SU-DHL-6 (cell line): ENCODE data around the gene FGFRL1.

Source experiments
- H2AFZ ChIP-seq: fragments of 200-600 bp; sonication (generic); 2 replicates; pipeline ENCODE4 v1.6.1; 2014; ENCODE audit warnings: low read depth, mild to moderate bottlenecking, moderate library complexity, mixed read lengths, antibody characterized with exemption, low read length; ENCODE audit not compliant: severe bottlenecking
- H3F3A ChIP-seq: fragments of 200-600 bp; shearing (Covaris generic); 2 replicates; pipeline ENCODE4 v1.6.0; 2016; ENCODE audit warnings: antibody characterized with exemption, mild to moderate bottlenecking; ENCODE audit not compliant: insufficient read depth
- H3K27ac ChIP-seq: fragments of 200-600 bp; sonication (generic); 2 replicates; pipeline ENCODE4 v1.5.1; 2016; ENCODE audit warnings: low read depth, mild to moderate bottlenecking, low read length, moderate library complexity, mixed read lengths
- H3K27me3 ChIP-seq: fragments of 200-600 bp; sonication (generic), shearing (Covaris generic); 2 replicates; pipeline ENCODE4 v1.6.0; 2014; ENCODE audit warnings: mild to moderate bottlenecking, low read length
- H3K36me3 ChIP-seq: fragments of 200-600 bp; sonication (generic); 2 replicates; pipeline ENCODE4 v1.6.1; 2014; ENCODE audit warnings: mild to moderate bottlenecking, low read length, mixed read lengths
- H3K4me2 ChIP-seq: fragments of 300-600, 200-600 bp; shearing (Covaris generic), sonication (generic); 2 replicates; pipeline ENCODE4 v1.6.0; 2014; ENCODE audit warnings: low read length, low read depth, mild to moderate bottlenecking; ENCODE audit not compliant: poor library complexity, severe bottlenecking
- H3K4me3 ChIP-seq: fragments of 200-600 bp; sonication (generic); 2 replicates; pipeline ENCODE4 v1.5.1; 2014; ENCODE audit warnings: antibody characterized with exemption, low read length, mild to moderate bottlenecking, mixed read lengths; ENCODE audit not compliant: insufficient read depth, poor library complexity, severe bottlenecking
- H3K79me2 ChIP-seq: fragments of 200-600 bp; sonication (generic); 2 replicates; pipeline ENCODE4 v1.6.1; 2014; ENCODE audit warnings: mild to moderate bottlenecking, low read length, moderate library complexity; ENCODE audit not compliant: insufficient read depth
- H3K9ac ChIP-seq: fragments of 200-600 bp; sonication (generic); 2 replicates; pipeline ENCODE4 v1.7.0; 2014; ENCODE audit warnings: mild to moderate bottlenecking, low read length
- H3K9me2 ChIP-seq: fragments of 200-600 bp; sonication (generic); replicated peaks from 2 replicates; pipeline ENCODE4 v1.6.1; 2014; ENCODE audit warnings: low read length; ENCODE audit not compliant: insufficient read depth
- H3K9me3 ChIP-seq: fragments of 200-600 bp; sonication (generic); 2 replicates; pipeline ENCODE4 v1.6.1; 2014; ENCODE audit warnings: low read length, mixed read lengths; ENCODE audit not compliant: insufficient read depth
- H4K20me1 ChIP-seq: fragments of 200-600 bp; sonication (generic); 2 replicates; pipeline ENCODE4 v1.6.1; 2014; ENCODE audit warnings: low read depth, mild to moderate bottlenecking, antibody characterized with exemption, low read length, moderate library complexity, mixed read lengths
- EZH2phosphoT487 ChIP-seq: fragments of 200-600 bp; sonication (generic), shearing (Covaris generic); conservative IDR thresholded peaks from 2 replicates; pipeline ENCODE4 v1.6.1; 2018; ENCODE audit warnings: mild to moderate bottlenecking, antibody characterized with exemption, low read length, moderate library complexity, mixed read lengths
- TF ChIP-seq, protein P1 (sequence below): fragments of 200-600 bp; sonication (generic); IDR thresholded peaks from one replicate; pipeline ENCODE4 v1.5.1; 2017; ENCODE audit warnings: antibody characterized with exemption, mild to moderate bottlenecking, low read length, moderate library complexity; ENCODE audit not compliant: insufficient read depth, poor library complexity, severe bottlenecking

Gene FGFRL1

DNA sequence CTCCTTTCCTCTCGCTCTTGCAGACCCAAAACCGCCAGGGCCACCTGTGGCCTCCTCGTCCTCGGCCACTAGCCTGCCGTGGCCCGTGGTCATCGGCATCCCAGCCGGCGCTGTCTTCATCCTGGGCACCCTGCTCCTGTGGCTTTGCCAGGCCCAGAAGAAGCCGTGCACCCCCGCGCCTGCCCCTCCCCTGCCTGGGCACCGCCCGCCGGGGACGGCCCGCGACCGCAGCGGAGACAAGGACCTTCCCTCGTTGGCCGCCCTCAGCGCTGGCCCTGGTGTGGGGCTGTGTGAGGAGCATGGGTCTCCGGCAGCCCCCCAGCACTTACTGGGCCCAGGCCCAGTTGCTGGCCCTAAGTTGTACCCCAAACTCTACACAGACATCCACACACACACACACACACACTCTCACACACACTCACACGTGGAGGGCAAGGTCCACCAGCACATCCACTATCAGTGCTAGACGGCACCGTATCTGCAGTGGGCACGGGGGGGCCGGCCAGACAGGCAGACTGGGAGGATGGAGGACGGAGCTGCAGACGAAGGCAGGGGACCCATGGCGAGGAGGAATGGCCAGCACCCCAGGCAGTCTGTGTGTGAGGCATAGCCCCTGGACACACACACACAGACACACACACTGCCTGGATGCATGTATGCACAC, 13.6 kb downstream of the FGFRL1 start:
- Histone ChIP-seq H3K79me2 (no peaks in the 10 kb centered on the region), H3F3A (no peaks in the 10 kb centered on the region; the same call in 1 of the 2 replicates), H3K9ac (no peak overlapping the region), H2AFZ (no peak overlapping the region), H3K9me2 (no peaks in the 10 kb centered on the region), H3K36me3 (no peaks in the 10 kb centered on the region), H3K4me3 (no peak overlapping the region), H4K20me1 (no peaks in the 10 kb centered on the region), H3K27me3 (no peaks in the 10 kb centered on the region), H3K27ac (no peak overlapping the region), H3K9me3 (no peaks in the 10 kb centered on the region), H3K4me2 (no peak overlapping the region)
- TF ChIP-seq, protein P1, sequence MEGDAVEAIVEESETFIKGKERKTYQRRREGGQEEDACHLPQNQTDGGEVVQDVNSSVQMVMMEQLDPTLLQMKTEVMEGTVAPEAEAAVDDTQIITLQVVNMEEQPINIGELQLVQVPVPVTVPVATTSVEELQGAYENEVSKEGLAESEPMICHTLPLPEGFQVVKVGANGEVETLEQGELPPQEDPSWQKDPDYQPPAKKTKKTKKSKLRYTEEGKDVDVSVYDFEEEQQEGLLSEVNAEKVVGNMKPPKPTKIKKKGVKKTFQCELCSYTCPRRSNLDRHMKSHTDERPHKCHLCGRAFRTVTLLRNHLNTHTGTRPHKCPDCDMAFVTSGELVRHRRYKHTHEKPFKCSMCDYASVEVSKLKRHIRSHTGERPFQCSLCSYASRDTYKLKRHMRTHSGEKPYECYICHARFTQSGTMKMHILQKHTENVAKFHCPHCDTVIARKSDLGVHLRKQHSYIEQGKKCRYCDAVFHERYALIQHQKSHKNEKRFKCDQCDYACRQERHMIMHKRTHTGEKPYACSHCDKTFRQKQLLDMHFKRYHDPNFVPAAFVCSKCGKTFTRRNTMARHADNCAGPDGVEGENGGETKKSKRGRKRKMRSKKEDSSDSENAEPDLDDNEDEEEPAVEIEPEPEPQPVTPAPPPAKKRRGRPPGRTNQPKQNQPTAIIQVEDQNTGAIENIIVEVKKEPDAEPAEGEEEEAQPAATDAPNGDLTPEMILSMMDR: no peak
- no peak for TF ChIP-seq EZH2phosphoT487

DNA sequence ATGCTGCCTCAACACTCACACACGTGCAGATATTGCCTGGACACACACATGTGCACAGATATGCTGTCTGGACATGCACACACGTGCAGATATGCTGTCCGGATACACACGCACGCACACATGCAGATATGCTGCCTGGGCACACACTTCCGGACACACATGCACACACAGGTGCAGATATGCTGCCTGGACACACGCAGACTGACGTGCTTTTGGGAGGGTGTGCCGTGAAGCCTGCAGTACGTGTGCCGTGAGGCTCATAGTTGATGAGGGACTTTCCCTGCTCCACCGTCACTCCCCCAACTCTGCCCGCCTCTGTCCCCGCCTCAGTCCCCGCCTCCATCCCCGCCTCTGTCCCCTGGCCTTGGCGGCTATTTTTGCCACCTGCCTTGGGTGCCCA, 14.7 kb downstream of the FGFRL1 start:
- Histone ChIP-seq H3K4me3 (no peak overlapping the region), H3F3A (no peaks in the 10 kb centered on the region; the same call in 1 of the 2 replicates), H3K9me3 (no peaks in the 10 kb centered on the region), H3K9ac (no peak overlapping the region), H2AFZ (no peak overlapping the region), H3K4me2 (no peak overlapping the region), H3K36me3 (no peaks in the 10 kb centered on the region), H4K20me1 (no peaks in the 10 kb centered on the region), H3K27me3 (no peaks in the 10 kb centered on the region), H3K9me2 (no peaks in the 10 kb centered on the region), H3K27ac (no peak overlapping the region), H3K79me2 (no peaks in the 10 kb centered on the region)
- TF ChIP-seq EZH2phosphoT487: no peak
- TF ChIP-seq, protein P1: no peak

DNA sequence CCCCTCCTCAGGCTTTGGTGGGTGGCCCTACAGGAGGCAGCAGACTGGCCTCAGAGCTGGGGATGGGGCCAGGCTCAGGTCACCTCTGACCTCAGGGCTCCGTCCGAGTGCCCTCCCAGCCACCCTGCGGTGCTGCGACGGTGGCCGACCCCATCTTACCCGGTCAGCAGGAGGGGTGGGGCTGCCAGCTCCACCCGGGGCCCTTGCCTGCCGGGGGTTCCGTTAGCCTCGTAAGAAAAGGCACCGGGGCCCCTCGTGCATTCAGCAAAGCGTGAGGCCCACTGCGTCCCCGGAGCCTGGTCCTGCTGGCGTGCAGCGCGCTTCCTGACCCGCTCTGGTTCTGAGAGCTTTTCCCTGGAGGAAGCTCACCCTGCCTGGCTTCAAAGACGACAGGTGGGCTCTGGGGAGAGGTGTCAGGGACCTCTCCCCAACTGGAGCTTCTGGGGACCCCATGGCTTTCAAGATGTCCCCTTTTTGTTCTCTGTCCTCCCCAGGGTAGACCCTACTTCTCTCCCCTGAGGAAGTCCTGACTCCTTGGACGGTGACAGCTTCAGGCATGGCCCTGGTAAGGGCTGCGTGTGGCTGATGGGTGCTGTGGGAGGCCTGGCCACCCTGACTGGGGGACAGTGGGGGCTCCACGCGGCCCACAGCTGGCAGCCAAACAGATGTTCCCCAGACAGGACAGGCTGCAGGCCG, 15.9 kb downstream of the FGFRL1 start:
- TF ChIP-seq, protein P1: no peak
- TF ChIP-seq EZH2phosphoT487: no peak
- Histone ChIP-seq H3K79me2 (no peaks in the 10 kb centered on the region), H3K9me2 (no peaks in the 10 kb centered on the region), H3K9me3 (no peaks in the 10 kb centered on the region), H3K36me3 (no peaks in the 10 kb centered on the region), H3K27ac (no peak overlapping the region), H3K27me3 (no peaks in the 10 kb centered on the region), H3K4me2 (no peak overlapping the region), H3F3A (no peaks in the 10 kb centered on the region; the same call in 1 of the 2 replicates), H2AFZ (no peak overlapping the region), H3K4me3 (no peak overlapping the region), H4K20me1 (no peaks in the 10 kb centered on the region), H3K9ac (no peak overlapping the region)
